K562 (cell line): ENCODE measurements around the gene LRRC8C. TPM values are rescaled to one million over a fixed set of nuclear protein-coding genes. Genes with fewer than 3 reads are reported as not detected.

Source experiments
- ATAC-seq: fragments of 200-7000 bp; cut with Tn5 transposase; 3 replicates; pipeline ENCODE4 v1.9.1; 2020; ENCODE audit warnings: moderate library complexity
- BruUV-seq: library from RNA; stranded (reverse); fragments of 400-500 nt; replicated peaks from 2 replicates; lab custom pipeline; 2021; lab: Mats Ljungman, UMichigan
- CTCF ChIA-PET: fragments of 300-600 bp; formaldehyde crosslinking; extraction: SDS; loops from one replicate; lab custom pipeline; 2021; ENCODE audit warnings: low intra/inter-chr PET ratio; lab: Yijun Ruan, JAX
- POLR2A ChIA-PET: fragments of 300-600, 350-650 bp; sonication (Branson Sonifier 250); formaldehyde crosslinking; extraction: SDS; loops from one replicate; lab custom pipeline; 2021; ENCODE audit warnings: antibody characterized with exemption, inconsistent platforms; lab: Yijun Ruan, JAX
- DNase-seq, 4 experiments: peaks; one replicate each; pipeline versions ENCODE4 v3.0.0 to v3.0.0-alpha.2; 2011 to 2018; ENCODE audit warnings: low spot score in 3 of 4, mixed read lengths in 3 of 4; ENCODE audit errors: extremely low read depth in 1 of 4
- FAIRE-seq: peaks from 2 replicates; lab custom pipeline; 2011; peaks lifted over from hg19 to GRCh38; lab: Jason Lieb, UNC
- H2AFZ ChIP-seq: 2 replicates; pipeline ENCODE4 v1.6.0; 2011; ENCODE audit warnings: low read depth, low read length, control low read depth, inconsistent platforms
- H3K27ac ChIP-seq: fragments of 200-600 bp; 3 replicates; pipeline ENCODE4 v1.8.0; 2011; ENCODE audit warnings: low read depth, mild to moderate bottlenecking, control low read depth, inconsistent platforms, low read length, moderate library complexity, mixed read lengths; ENCODE audit errors: extremely low read depth
- H3K27me3 ChIP-seq, 2 experiments: fragments of 300-600 bp in 1 of 2; 2 replicates in 1 of 2; 3 replicates in 1 of 2; pipeline versions ENCODE4 v1.6.0 to v1.8.0; 2011; ENCODE audit warnings: inconsistent platforms in 2 of 2, low read length in 2 of 2, mild to moderate bottlenecking in 1 of 2, mixed read lengths in 1 of 2, moderate library complexity in 1 of 2; ENCODE audit not compliant: control insufficient read depth in 2 of 2, insufficient read depth in 2 of 2
- H3K36me3 ChIP-seq: fragments of 300-600 bp; 3 replicates; pipeline ENCODE4 v1.8.0; 2011; ENCODE audit warnings: mild to moderate bottlenecking, low read length, inconsistent platforms; ENCODE audit not compliant: control insufficient read depth, insufficient read depth
- H3K4me1 ChIP-seq, 2 experiments: fragments of 200-600 bp in 1 of 2; replicated peaks in 1 of 2; 2 replicates in 1 of 2; 3 replicates in 1 of 2; pipeline versions ENCODE4 v1.5.1 to v1.8.0; 2011; ENCODE audit warnings: inconsistent platforms in 2 of 2, low read length in 2 of 2, mild to moderate bottlenecking in 1 of 2, mixed read lengths in 1 of 2, moderate library complexity in 1 of 2; ENCODE audit not compliant: control insufficient read depth in 2 of 2, insufficient read depth in 2 of 2
- H3K4me2 ChIP-seq: 2 replicates; pipeline ENCODE4 v1.6.1; 2011; ENCODE audit warnings: low read length, control low read depth, inconsistent platforms, mixed read lengths; ENCODE audit not compliant: insufficient read depth
- H3K4me3 ChIP-seq: fragments of 200-600 bp; sonication (generic), shearing (Covaris generic); 2 replicates; pipeline ENCODE4 v1.5.1; 2016; ENCODE audit warnings: control low read depth, inconsistent platforms
- H3K79me2 ChIP-seq: fragments of 200-600 bp; 3 replicates; pipeline ENCODE4 v1.8.0; 2011; ENCODE audit warnings: low read length, inconsistent platforms; ENCODE audit not compliant: control insufficient read depth, insufficient read depth
- H3K9ac ChIP-seq, 2 experiments: 2 replicates each; pipeline versions ENCODE4 v1.6.0 to v1.6.1; 2011; ENCODE audit warnings: low read depth in 2 of 2, low read length in 2 of 2, control low read depth in 1 of 2, inconsistent platforms in 1 of 2, mild to moderate bottlenecking in 1 of 2, mixed read lengths in 1 of 2; ENCODE audit not compliant: insufficient read depth in 1 of 2
- H3K9me1 ChIP-seq: one replicate; pipeline ENCODE4 v1.6.0; 2011; ENCODE audit warnings: inconsistent platforms, mild to moderate bottlenecking, low read length, moderate library complexity; ENCODE audit not compliant: control insufficient read depth, insufficient read depth
- H3K9me3 ChIP-seq: replicated peaks from 2 replicates; pipeline ENCODE4 v1.5.1; 2011; ENCODE audit warnings: low read depth, low read length, inconsistent platforms; ENCODE audit not compliant: control insufficient read depth, insufficient read depth
- H4K20me1 ChIP-seq: replicated peaks from 2 replicates; pipeline ENCODE4 v1.6.1; 2011; ENCODE audit warnings: low read length, inconsistent platforms, mixed read lengths; ENCODE audit not compliant: control insufficient read depth, insufficient read depth
- ADNP ChIP-seq: fragments of 200-800 bp; sonication (Bioruptor generic); IDR thresholded peaks from 2 replicates; pipeline ENCODE4 v1.6.1; 2016; ENCODE audit warnings: missing genetic modification characterization, missing compliant biosample characterization
- BHLHE40 ChIP-seq: IDR thresholded peaks from 2 replicates; pipeline ENCODE4 v1.6.1; 2011; ENCODE audit warnings: low read length, improper control_type of control experiment
- CBFA2T3 ChIP-seq: fragments of 450-650 bp; IDR thresholded peaks from 2 replicates; pipeline ENCODE4 v1.6.1; 2017
- CBX3 ChIP-seq, 2 experiments: IDR thresholded peaks; 1 replicate in 1 of 2; 2 replicates in 1 of 2; pipeline ENCODE4 v1.6.1; 2012; ENCODE audit warnings: inconsistent platforms in 2 of 2, low read length in 2 of 2, borderline replicate concordance in 1 of 2, control low read depth in 1 of 2
- CREBBP ChIP-seq: IDR thresholded peaks from one replicate; pipeline ENCODE4 v1.6.1; 2012; ENCODE audit warnings: low read depth, mild to moderate bottlenecking, control low read depth, inconsistent platforms, low read length
- HNRNPUL1 ChIP-seq: fragments of 200-400 bp; formaldehyde crosslinking; IDR thresholded peaks from 2 replicates; pipeline ENCODE4 v1.6.1; 2017; ENCODE audit warnings: low read length
- KLF16 ChIP-seq: IDR thresholded peaks from 2 replicates; pipeline ENCODE4 v1.6.1; 2016; ENCODE audit warnings: antibody characterized with exemption
- MECOM ChIP-seq: fragments of 250-450 bp; sonication (Bioruptor Pico); IDR thresholded peaks from 2 replicates; pipeline ENCODE4 v1.8.0; 2022; ENCODE audit warnings: inconsistent platforms
- NFYB ChIP-seq: IDR thresholded peaks from 2 replicates; pipeline ENCODE4 v1.6.1; 2011; ENCODE audit warnings: mild to moderate bottlenecking, moderate library complexity; ENCODE audit not compliant: insufficient read length; ENCODE audit errors: extremely low read depth
- POLR2B ChIP-seq: fragments of 450-650 bp; IDR thresholded peaks from 2 replicates; pipeline ENCODE4 v1.6.1; 2018; ENCODE audit warnings: low read depth; ENCODE audit not compliant: partially characterized antibody
- RAD21 ChIP-seq, 2 experiments: fragments of 250-450 bp in 1 of 2; fragments of 450-650 bp in 1 of 2; sonication (Bioruptor Pico) in 1 of 2; formaldehyde crosslinking in 1 of 2; IDR thresholded peaks in 1 of 2; conservative IDR thresholded peaks in 1 of 2; 2 replicates each; pipeline versions ENCODE4 v1.4.0 to v1.8.0; 2020 to 2022; ENCODE audit warnings: mild to moderate bottlenecking in 2 of 2, moderate library complexity in 1 of 2
- RBM17 ChIP-seq: fragments of 200-400 bp; formaldehyde crosslinking; IDR thresholded peaks from 2 replicates; pipeline ENCODE4 v1.6.1; 2017; ENCODE audit warnings: low read depth, mild to moderate bottlenecking, low read length, borderline replicate concordance
- TEAD1 ChIP-seq, 2 experiments: fragments of 450-650 bp in 1 of 2; sonication (generic) in 1 of 2; formaldehyde crosslinking; IDR thresholded peaks; 2 replicates each; pipeline versions ENCODE4 v1.4.0 to v1.8.0; 2020 to 2022; ENCODE audit warnings: mild to moderate bottlenecking in 2 of 2, missing genetic modification reagents in 1 of 2
- ZKSCAN8 ChIP-seq: fragments of 200-800 bp; sonication (Bioruptor generic); IDR thresholded peaks from 2 replicates; pipeline ENCODE4 v1.6.1; 2016; ENCODE audit warnings: missing genetic modification characterization, missing compliant biosample characterization
- ZNF121 ChIP-seq: sonication (generic); formaldehyde crosslinking; conservative IDR thresholded peaks from 2 replicates; pipeline ENCODE4 v1.8.0; 2022; ENCODE audit warnings: missing genetic modification reagents
- WGBS: fragments of 100-300 bp; shearing (Covaris generic); methylation state at CpG from one replicate; pipeline ENCODE4 v1.1.6; 2016; ENCODE audit warnings: low coverage, mixed read lengths; ENCODE audit not compliant: insufficient coverage; ENCODE audit errors: missing lambda C conversion rate; 5-methylcytosine and 5-hydroxymethylcytosine counted together
- in situ Hi-C: fragments of 300-500 bp; cut with MboI; formaldehyde crosslinking; loops from 4 replicates; pipeline ENCODE4 v1.15.0; 2018; ENCODE audit warnings: inconsistent platforms, mixed read lengths
- intact Hi-C: fragments of 100-400 bp; cut with micrococcal nuclease; formaldehyde crosslinking; loops from 2 replicates; pipeline ENCODE4 v1.14.2; 2022
- polyA plus RNA-seq, 8 experiments: library from polyadenylated mRNA; depleted of rRNA in 4 of 8; stranded (reverse) in 5 of 8; unstranded in 3 of 8; fragments of >200 nt; fragmentation: Nextera tagmentation in 2 of 8; fragmentation: Illumina TruSeq in 1 of 8; extraction: Ambion mirVana in 2 of 8; extraction: Trizol in 1 of 8; gene quantifications; 2 replicates each; pipeline versions ENCODE4 v1.2.1 to v1.2.3, GENCODE V29; 2011 to 2014; ENCODE audit warnings: inconsistent platforms in 1 of 8, missing spikeins in 1 of 8
- total RNA-seq, 7 experiments: library from RNA; depleted of rRNA in 6 of 7; stranded (reverse); fragments of >200 nt in 6 of 7; fragmentation: Illumina TruSeq in 2 of 7; extraction: Trizol in 2 of 7; gene quantifications; 2 replicates each; pipeline versions ENCODE4 v1.2.1 to v1.2.3, GENCODE V29; 2011 to 2021; ENCODE audit warnings: low replicate concordance in 1 of 7
- TF ChIP-seq, protein P1 (sequence below): sonication (generic); IDR thresholded peaks from 2 replicates; pipeline ENCODE4 v1.6.1; 2016
- TF ChIP-seq, protein P2 (sequence below): fragments of 250-450 bp; sonication (Bioruptor Pico); IDR thresholded peaks from 2 replicates; pipeline ENCODE4 v1.5.0; 2020; ENCODE audit warnings: mild to moderate bottlenecking, borderline replicate concordance
- TF ChIP-seq, protein P3 (sequence below): fragments of 250-450 bp; sonication (Bioruptor Pico); IDR thresholded peaks from 2 replicates; pipeline ENCODE4 v1.5.1; 2021; ENCODE audit warnings: mild to moderate bottlenecking

LRRC8C gene
- total and polyA plus RNA-seq, 9 of the 15 experiments (the other 6 are each of a cell fraction or from before 2014, with no cell fraction given), result 1.00 to 12.5 (median 4.5) TPM

DNA sequence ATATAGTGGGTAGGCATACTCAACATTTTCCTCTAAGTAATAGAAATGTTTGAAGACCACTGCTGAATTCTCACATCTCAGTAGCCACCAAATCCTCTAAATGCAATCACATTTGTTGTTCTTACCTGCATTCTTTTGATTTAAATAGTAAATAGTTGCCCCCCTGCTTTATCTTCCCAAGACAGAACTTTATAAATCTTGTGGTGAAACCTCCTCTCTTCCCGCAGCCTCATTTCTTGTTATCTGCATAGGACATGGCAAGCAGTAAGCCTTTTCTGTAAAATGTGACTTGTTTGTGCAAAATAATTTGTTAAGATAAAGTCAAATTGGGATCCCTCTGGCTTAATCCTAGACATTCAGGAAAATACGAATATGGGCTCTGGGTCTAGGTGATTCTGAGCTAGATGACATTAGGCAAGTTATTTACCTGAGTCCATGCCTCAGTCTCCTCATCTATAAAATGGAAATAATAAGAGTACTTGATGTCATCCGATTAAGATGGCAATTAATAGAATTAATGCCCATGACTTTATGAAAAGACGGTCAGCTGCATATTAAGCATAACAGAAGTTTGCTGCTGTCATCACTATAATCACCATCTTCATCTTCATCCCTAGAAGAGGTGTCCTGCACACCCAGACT, 77.7 kb downstream of the LRRC8C start:
- no peaks in the 10 kb centered on the region for H4K20me1 ChIP-seq
- no peaks in the 10 kb centered on the region for H3K79me2 ChIP-seq
- in situ Hi-C loops, result no loop called here
- ChIA-PET CTCF (no interaction called here), POLR2A (no interaction called here)
- no peak overlapping the region for H3K4me2 ChIP-seq
- no peak overlapping the region for H3K27ac ChIP-seq
- FAIRE-seq, result no peak
- no peak overlapping the region for H2AFZ ChIP-seq
- DNase-seq, result no peak
- intact Hi-C loops, result no loop called here
- no TSS peak for BruUV-seq
- peaks cover 0 to 19% of the 10 kb centered on the region in 2 experiments; a peak in 3 of 5 replicates for H3K4me1 ChIP-seq
- no peaks in the 10 kb centered on the region for H3K9me1 ChIP-seq
- no peaks in the 10 kb centered on the region for H3K27me3 ChIP-seq
- no peak overlapping the region for H3K4me3 ChIP-seq
- ATAC-seq, result no peak
- H3K9me3 ChIP-seq, result no peaks in the 10 kb centered on the region
- 38% methylated on average over 4 of the region's 4 CpGs for WGBS
- H3K9ac ChIP-seq, result no peak overlapping the region
- peaks cover 13% of the 10 kb centered on the region; the same call in 2 of the 3 replicates for H3K36me3 ChIP-seq
- no peak for TF ChIP-seq CBX3 (IDR thresholded peaks at IDR 0.05; ENCODE audit: borderline replicate concordance in 1 of 2, low read length in 2 of 2)
- peak; percentile 60 for TF ChIP-seq KLF16
- TF ChIP-seq, protein P1, sequence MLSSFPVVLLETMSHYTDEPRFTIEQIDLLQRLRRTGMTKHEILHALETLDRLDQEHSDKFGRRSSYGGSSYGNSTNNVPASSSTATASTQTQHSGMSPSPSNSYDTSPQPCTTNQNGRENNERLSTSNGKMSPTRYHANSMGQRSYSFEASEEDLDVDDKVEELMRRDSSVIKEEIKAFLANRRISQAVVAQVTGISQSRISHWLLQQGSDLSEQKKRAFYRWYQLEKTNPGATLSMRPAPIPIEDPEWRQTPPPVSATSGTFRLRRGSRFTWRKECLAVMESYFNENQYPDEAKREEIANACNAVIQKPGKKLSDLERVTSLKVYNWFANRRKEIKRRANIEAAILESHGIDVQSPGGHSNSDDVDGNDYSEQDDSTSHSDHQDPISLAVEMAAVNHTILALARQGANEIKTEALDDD, result 0 out of 2 replicates have a peak, but pooled peaks have one; percentile 26
- no peak for TF ChIP-seq NFYB
- TF ChIP-seq, protein P2, sequence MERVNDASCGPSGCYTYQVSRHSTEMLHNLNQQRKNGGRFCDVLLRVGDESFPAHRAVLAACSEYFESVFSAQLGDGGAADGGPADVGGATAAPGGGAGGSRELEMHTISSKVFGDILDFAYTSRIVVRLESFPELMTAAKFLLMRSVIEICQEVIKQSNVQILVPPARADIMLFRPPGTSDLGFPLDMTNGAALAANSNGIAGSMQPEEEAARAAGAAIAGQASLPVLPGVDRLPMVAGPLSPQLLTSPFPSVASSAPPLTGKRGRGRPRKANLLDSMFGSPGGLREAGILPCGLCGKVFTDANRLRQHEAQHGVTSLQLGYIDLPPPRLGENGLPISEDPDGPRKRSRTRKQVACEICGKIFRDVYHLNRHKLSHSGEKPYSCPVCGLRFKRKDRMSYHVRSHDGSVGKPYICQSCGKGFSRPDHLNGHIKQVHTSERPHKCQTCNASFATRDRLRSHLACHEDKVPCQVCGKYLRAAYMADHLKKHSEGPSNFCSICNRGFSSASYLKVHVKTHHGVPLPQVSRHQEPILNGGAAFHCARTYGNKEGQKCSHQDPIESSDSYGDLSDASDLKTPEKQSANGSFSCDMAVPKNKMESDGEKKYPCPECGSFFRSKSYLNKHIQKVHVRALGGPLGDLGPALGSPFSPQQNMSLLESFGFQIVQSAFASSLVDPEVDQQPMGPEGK (CRISPR knock-in tag), result no peak
- TF ChIP-seq, protein P3, sequence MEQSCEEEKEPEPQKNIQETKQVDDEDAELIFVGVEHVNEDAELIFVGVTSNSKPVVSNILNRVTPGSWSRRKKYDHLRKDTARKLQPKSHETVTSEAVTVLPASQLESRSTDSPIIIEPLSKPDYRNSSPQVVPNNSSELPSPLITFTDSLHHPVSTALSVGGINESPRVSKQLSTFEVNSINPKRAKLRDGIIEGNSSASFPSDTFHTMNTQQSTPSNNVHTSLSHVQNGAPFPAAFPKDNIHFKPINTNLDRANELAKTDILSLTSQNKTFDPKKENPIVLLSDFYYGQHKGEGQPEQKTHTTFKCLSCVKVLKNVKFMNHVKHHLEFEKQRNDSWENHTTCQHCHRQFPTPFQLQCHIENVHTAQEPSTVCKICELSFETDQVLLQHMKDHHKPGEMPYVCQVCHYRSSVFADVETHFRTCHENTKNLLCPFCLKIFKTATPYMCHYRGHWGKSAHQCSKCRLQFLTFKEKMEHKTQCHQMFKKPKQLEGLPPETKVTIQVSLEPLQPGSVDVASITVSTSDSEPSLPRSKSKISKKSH (CRISPR knock-in tag), result no peak
- TF ChIP-seq ADNP (tag), result peak; percentile 79; the same call in 1 of the 2 replicates
- TF ChIP-seq MECOM (CRISPR knock-in tag), result no peak
- peak; percentile 84 for TF ChIP-seq CBFA2T3
- TF ChIP-seq BHLHE40, result no peak
- no peak for TF ChIP-seq CREBBP
- no peak for TF ChIP-seq RBM17
- TF ChIP-seq ZKSCAN8 (CRISPR knock-in tag), result no peak
- no peak for TF ChIP-seq ZNF121 (CRISPR knock-in tag)
- TF ChIP-seq HNRNPUL1, result no peak
- no peak for TF ChIP-seq POLR2B
- TF ChIP-seq RAD21 (CRISPR knock-in tag; conservative IDR thresholded peaks at IDR 0.05 in 1 of 2, IDR thresholded peaks at IDR 0.05 in 1 of 2), result no peak
- TF ChIP-seq TEAD1 (CRISPR knock-in tag; IDR thresholded peaks at IDR 0.05), result peak in 1 of 2 experiments; percentile 19; a peak in 1 of 4 replicates
